ENCODE results near the gene GPR137B.

DNA sequence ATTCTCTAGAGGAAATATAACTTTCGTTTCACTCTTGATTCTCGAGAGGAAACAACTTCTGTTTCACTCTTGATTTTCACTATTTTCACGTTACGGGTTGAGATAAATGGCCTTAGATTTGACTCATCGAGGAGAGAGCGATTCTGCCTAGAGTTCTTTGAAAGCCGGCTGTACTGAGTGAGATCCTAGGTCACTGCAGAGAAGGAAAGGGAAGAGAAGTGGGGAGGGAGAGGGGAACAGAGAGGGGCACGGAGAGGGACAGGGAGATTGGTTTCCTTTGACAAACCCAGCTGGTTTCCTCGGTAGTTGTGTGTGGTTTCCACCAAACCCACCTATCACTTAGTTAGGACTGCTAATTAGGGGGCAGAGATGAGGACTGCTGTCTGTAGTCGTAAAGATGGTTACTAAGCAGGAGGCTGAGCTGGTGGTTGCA lies 21.6 kb upstream of the GPR137B start:
- TF ChIP-seq, protein P1, sequence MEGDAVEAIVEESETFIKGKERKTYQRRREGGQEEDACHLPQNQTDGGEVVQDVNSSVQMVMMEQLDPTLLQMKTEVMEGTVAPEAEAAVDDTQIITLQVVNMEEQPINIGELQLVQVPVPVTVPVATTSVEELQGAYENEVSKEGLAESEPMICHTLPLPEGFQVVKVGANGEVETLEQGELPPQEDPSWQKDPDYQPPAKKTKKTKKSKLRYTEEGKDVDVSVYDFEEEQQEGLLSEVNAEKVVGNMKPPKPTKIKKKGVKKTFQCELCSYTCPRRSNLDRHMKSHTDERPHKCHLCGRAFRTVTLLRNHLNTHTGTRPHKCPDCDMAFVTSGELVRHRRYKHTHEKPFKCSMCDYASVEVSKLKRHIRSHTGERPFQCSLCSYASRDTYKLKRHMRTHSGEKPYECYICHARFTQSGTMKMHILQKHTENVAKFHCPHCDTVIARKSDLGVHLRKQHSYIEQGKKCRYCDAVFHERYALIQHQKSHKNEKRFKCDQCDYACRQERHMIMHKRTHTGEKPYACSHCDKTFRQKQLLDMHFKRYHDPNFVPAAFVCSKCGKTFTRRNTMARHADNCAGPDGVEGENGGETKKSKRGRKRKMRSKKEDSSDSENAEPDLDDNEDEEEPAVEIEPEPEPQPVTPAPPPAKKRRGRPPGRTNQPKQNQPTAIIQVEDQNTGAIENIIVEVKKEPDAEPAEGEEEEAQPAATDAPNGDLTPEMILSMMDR (IDR thresholded peaks at IDR 0.05 in 8 of 11, conservative IDR thresholded peaks at IDR 0.05 in 3 of 11): no peak
- TF ChIP-seq POLR2A (IDR thresholded peaks at IDR 0.05): no peak
- TF ChIP-seq POLR2AphosphoS5 (IDR thresholded peaks at IDR 0.05): no peak
